Measurements from ENCODE around the gene NTM. TPM values are rescaled to one million over a fixed set of nuclear protein-coding genes. Genes with fewer than 3 reads are reported as not detected.

NTM gene
- total and polyA plus RNA-seq, 2 donors (not counting 3 experiments of a cell fraction or from before 2014, with no cell fraction given) = 1.00 to 1.1 TPM

GRCh38 chr11:132296946-132297610, 926.7 kb downstream of the NTM start:
- dilution Hi-C loops (cut with MboI; ENCODE audit: extremely low pct_ligation_motif_present, low sequenced_read_pairs) (no loop called here), intact Hi-C loops (cut with micrococcal nuclease) (no loop called here)
- DNase-seq (ENCODE audit: low read depth, low spot score) = no peak
- Histone ChIP-seq H3K27me3 (ENCODE audit: control insufficient read depth in 2 of 2, insufficient read depth in 2 of 2, low read length in 2 of 2) (no peaks in the 10 kb centered on the region), H3K36me3 (ENCODE audit: control insufficient read depth in 2 of 2, extremely low read depth in 1 of 2, insufficient read depth in 2 of 2, low read length in 2 of 2) (no peaks in the 10 kb centered on the region), H3K9ac (replicated peaks; ENCODE audit: extremely low read depth, insufficient read depth, low read length) (no peak overlapping the region), H3K79me2 (ENCODE audit: control insufficient read depth, insufficient read depth, low read length) (no peaks in the 10 kb centered on the region), H4K20me1 (replicated peaks; ENCODE audit: control insufficient read depth, extremely low read depth, insufficient read depth, low read length) (no peaks in the 10 kb centered on the region), H3K9me3 (replicated peaks; ENCODE audit: control insufficient read depth, insufficient read depth, low read length) (no peaks in the 10 kb centered on the region), H3K9me1 (replicated peaks; ENCODE audit: control insufficient read depth, extremely low read depth, insufficient read depth, low read length) (no peaks in the 10 kb centered on the region), H2AFZ (ENCODE audit: low read depth, low read length) (no peak overlapping the region), H3K4me2 (ENCODE audit: insufficient read depth, low read length) (no peak overlapping the region), H3K4me1 (ENCODE audit: control insufficient read depth, extremely low read depth, insufficient read depth, low read length) (no peaks in the 10 kb centered on the region), H3K27ac (ENCODE audit: insufficient read depth, low read depth, low read length) (no peak overlapping the region), H3K4me3 (replicated peaks in 1 of 3; ENCODE audit: insufficient read depth in 1 of 3, low read depth in 1 of 3, low read length in 3 of 3) (no peak overlapping the region)
- POLR2A ChIA-PET = no interaction called here
- CTCF ChIA-PET = no interaction called here
- no peak for FAIRE-seq
- TF ChIP-seq MAX (IDR thresholded peaks at IDR 0.05; ENCODE audit: insufficient read depth, insufficient read length) (no peak), EZH2 (IDR thresholded peaks at IDR 0.05; ENCODE audit: borderline replicate concordance, low read depth, low read length, severe bottlenecking) (no peak), FOS (IDR thresholded peaks at IDR 0.05; ENCODE audit: borderline replicate concordance, insufficient read depth, low read length) (no peak), JUN (IDR thresholded peaks at IDR 0.05; ENCODE audit: borderline replicate concordance, insufficient read depth, insufficient read length, low read depth) (no peak), POLR2A (IDR thresholded peaks at IDR 0.05; ENCODE audit: low read depth, low read length) (no peak)
- no TSS peak for BruUV-seq (replicated peaks)

- Histone ChIP-seq H3K9me1 (replicated peaks; ENCODE audit: control insufficient read depth, extremely low read depth, insufficient read depth, low read length) (no peaks in the 10 kb centered on the region), H3K9me3 (replicated peaks; ENCODE audit: control insufficient read depth, insufficient read depth, low read length) (no peaks in the 10 kb centered on the region), H4K20me1 (replicated peaks; ENCODE audit: control insufficient read depth, extremely low read depth, insufficient read depth, low read length) (no peaks in the 10 kb centered on the region), H2AFZ (ENCODE audit: low read depth, low read length) (no peak overlapping the region), H3K36me3 (ENCODE audit: control insufficient read depth in 2 of 2, extremely low read depth in 1 of 2, insufficient read depth in 2 of 2, low read length in 2 of 2) (no peaks in the 10 kb centered on the region), H3K27me3 (ENCODE audit: control insufficient read depth in 2 of 2, insufficient read depth in 2 of 2, low read length in 2 of 2) (no peaks in the 10 kb centered on the region), H3K79me2 (ENCODE audit: control insufficient read depth, insufficient read depth, low read length) (no peaks in the 10 kb centered on the region), H3K27ac (ENCODE audit: insufficient read depth, low read depth, low read length) (no peak overlapping the region), H3K4me2 (ENCODE audit: insufficient read depth, low read length) (no peak overlapping the region), H3K4me1 (ENCODE audit: control insufficient read depth, extremely low read depth, insufficient read depth, low read length) (no peaks in the 10 kb centered on the region), H3K9ac (replicated peaks; ENCODE audit: extremely low read depth, insufficient read depth, low read length) (no peak overlapping the region), H3K4me3 (replicated peaks in 1 of 3; ENCODE audit: insufficient read depth in 1 of 3, low read depth in 1 of 3, low read length in 3 of 3) (no peak overlapping the region)
- dilution Hi-C loops (cut with MboI; ENCODE audit: extremely low pct_ligation_motif_present, low sequenced_read_pairs) = no loop called here
- no peak for TF ChIP-seq CTCF (IDR thresholded peaks at IDR 0.05; ENCODE audit: extremely low read depth in 1 of 2, insufficient read depth in 1 of 2, low read depth in 1 of 2, low read length in 2 of 2)
- no peak for TF ChIP-seq FOS (IDR thresholded peaks at IDR 0.05; ENCODE audit: borderline replicate concordance, insufficient read depth, low read length)
- no peak for TF ChIP-seq POLR2AphosphoS5 (IDR thresholded peaks at IDR 0.05; ENCODE audit: insufficient read depth, low read depth, low read length)
- TF ChIP-seq GATA2 (IDR thresholded peaks at IDR 0.05; ENCODE audit: insufficient read depth, insufficient read length, low read depth, low read length) = no peak
- FAIRE-seq (no peak), DNase-seq (ENCODE audit: low read depth, low spot score) (no peak)
- ChIA-PET CTCF (no interaction called here), POLR2A (no interaction called here)
- intact Hi-C loops (cut with micrococcal nuclease) = no loop called here
- BruUV-seq (replicated peaks) = no TSS peak
Observed at GRCh38 chr11:132298357-132298756, 927.9 kb downstream of the NTM start.

All from endothelial cell of umbilical vein (primary cell).